DOHH2 (cell line): ENCODE measurements around the gene TNS2.

Experiments used
- H3F3A ChIP-seq: fragments of 200-600 bp; sonication (generic), shearing (Covaris generic); 2 replicates; pipeline ENCODE4 v1.6.0; 2016; ENCODE audit warnings: antibody characterized with exemption, mild to moderate bottlenecking; ENCODE audit not compliant: control insufficient read depth, insufficient read depth
- H3K27ac ChIP-seq: fragments of 200-600 bp; sonication (generic); 2 replicates; pipeline ENCODE4 v1.5.1; 2014; ENCODE audit warnings: low read depth, mild to moderate bottlenecking, low read length, moderate library complexity
- H3K27me3 ChIP-seq: fragments of 200-600 bp; sonication (generic); 2 replicates; pipeline ENCODE4 v1.6.1; 2014; ENCODE audit warnings: mild to moderate bottlenecking, low read length, mixed read lengths; ENCODE audit not compliant: control insufficient read depth
- H3K36me3 ChIP-seq: fragments of 200-600 bp; sonication (generic); 2 replicates; pipeline ENCODE4 v1.6.1; 2014; ENCODE audit warnings: mild to moderate bottlenecking, low read length, moderate library complexity, mixed read lengths; ENCODE audit not compliant: control insufficient read depth
- H3K4me1 ChIP-seq: fragments of 200-600 bp; sonication (generic); 2 replicates; pipeline ENCODE4 v1.6.1; 2014; ENCODE audit warnings: mild to moderate bottlenecking, low read length, mixed read lengths; ENCODE audit not compliant: control insufficient read depth
- H3K4me2 ChIP-seq: fragments of 200-600 bp; sonication (generic); 2 replicates; pipeline ENCODE4 v1.6.0; 2014; ENCODE audit warnings: mild to moderate bottlenecking, low read length, moderate library complexity
- H3K4me3 ChIP-seq: fragments of 200-600 bp; sonication (generic); 2 replicates; pipeline ENCODE4 v1.5.1; 2014; ENCODE audit warnings: mild to moderate bottlenecking, low read length, mixed read lengths
- H3K79me2 ChIP-seq: fragments of 200-600 bp; sonication (generic); 2 replicates; pipeline ENCODE4 v1.6.1; 2014; ENCODE audit warnings: mild to moderate bottlenecking, low read length, mixed read lengths; ENCODE audit not compliant: control insufficient read depth
- H3K9me2 ChIP-seq: fragments of 200-600 bp; sonication (generic); replicated peaks from 2 replicates; pipeline ENCODE4 v1.6.1; 2014; ENCODE audit warnings: mild to moderate bottlenecking, low read length, mixed read lengths; ENCODE audit not compliant: control insufficient read depth
- H3K9me3 ChIP-seq: fragments of 200-600 bp; sonication (generic); 2 replicates; pipeline ENCODE4 v1.6.1; 2014; ENCODE audit warnings: antibody characterized with exemption, low read length, mixed read lengths; ENCODE audit not compliant: control insufficient read depth, insufficient read depth
- H4K20me1 ChIP-seq: fragments of 200-600 bp; sonication (generic); 2 replicates; pipeline ENCODE4 v1.6.0; 2014; ENCODE audit warnings: low read depth, mild to moderate bottlenecking, antibody characterized with exemption, low read length, moderate library complexity; ENCODE audit not compliant: control insufficient read depth, insufficient read depth
- CTCF ChIP-seq: fragments of 200-600 bp; sonication (generic); IDR thresholded peaks from one replicate; pipeline ENCODE4 v1.5.1; 2014; ENCODE audit warnings: antibody characterized with exemption, mild to moderate bottlenecking, low read depth, low read length; ENCODE audit not compliant: poor library complexity, severe bottlenecking
- EZH2phosphoT487 ChIP-seq: fragments of 200-600 bp; sonication (generic); IDR thresholded peaks from 2 replicates; pipeline ENCODE4 v1.6.1; 2017; ENCODE audit warnings: borderline replicate concordance, mild to moderate bottlenecking, antibody characterized with exemption, low read length, moderate library complexity, mixed read lengths

The TNS2 gene

GRCh38 chr12:53064613-53065436 is 15.0 kb downstream of the TNS2 start:
- peaks cover 24% of the 10 kb centered on the region for H3K36me3 ChIP-seq
- TF ChIP-seq CTCF (no peak), EZH2phosphoT487 (no peak)
- no peak overlapping the region for H3K4me3 ChIP-seq
- no peaks in the 10 kb centered on the region for H3F3A ChIP-seq
- H3K4me2 ChIP-seq, result peak overlapping the region; percentile 84
- H3K4me1 ChIP-seq, result peaks cover 13% of the 10 kb centered on the region
- no peaks in the 10 kb centered on the region for H4K20me1 ChIP-seq
- no peaks in the 10 kb centered on the region for H3K9me2 ChIP-seq
- no peaks in the 10 kb centered on the region for H3K79me2 ChIP-seq
- H3K9me3 ChIP-seq, result no peaks in the 10 kb centered on the region
- no peak overlapping the region for H3K27ac ChIP-seq
- no peaks in the 10 kb centered on the region for H3K27me3 ChIP-seq

GRCh38 chr12:53065470-53065869 is 15.6 kb downstream of the TNS2 start:
- Histone ChIP-seq H3K27me3 (no peaks in the 10 kb centered on the region), H3K9me3 (no peaks in the 10 kb centered on the region), H3K27ac (no peak overlapping the region), H3K4me2 (peak overlapping the region; percentile 84), H3F3A (no peaks in the 10 kb centered on the region), H4K20me1 (no peaks in the 10 kb centered on the region), H3K9me2 (no peaks in the 10 kb centered on the region), H3K36me3 (peaks cover 26% of the 10 kb centered on the region), H3K4me3 (peak overlapping the region; percentile 76), H3K79me2 (no peaks in the 10 kb centered on the region), H3K4me1 (peaks cover 13% of the 10 kb centered on the region)
- TF ChIP-seq CTCF, result no peak
- TF ChIP-seq EZH2phosphoT487, result no peak

GRCh38 chr12:53065975-53066931 is 16.4 kb downstream of the TNS2 start:
- H3K27me3 ChIP-seq, result no peaks in the 10 kb centered on the region
- H3F3A ChIP-seq, result no peaks in the 10 kb centered on the region
- peaks cover 26% of the 10 kb centered on the region for H3K36me3 ChIP-seq
- no peaks in the 10 kb centered on the region for H3K9me3 ChIP-seq
- H3K9me2 ChIP-seq, result no peaks in the 10 kb centered on the region
- H3K4me1 ChIP-seq, result peaks cover 13% of the 10 kb centered on the region
- H3K27ac ChIP-seq, result no peak overlapping the region
- H4K20me1 ChIP-seq, result no peaks in the 10 kb centered on the region
- H3K4me3 ChIP-seq, result peak overlapping the region; percentile 76
- peak overlapping the region; percentile 84 for H3K4me2 ChIP-seq
- no peak for TF ChIP-seq EZH2phosphoT487
- TF ChIP-seq CTCF, result peak; percentile 91
- no peaks in the 10 kb centered on the region for H3K79me2 ChIP-seq
